Vagina (tissue), 2 donors: ENCODE results near the gene PVALB.

Source experiments
- CTCF ChIP-seq, 3 experiments: fragments of 450-650 bp in 2 of 3; fragments of 200-600 bp in 1 of 3; sonication (generic) in 1 of 3; IDR thresholded peaks; one replicate each; pipeline ENCODE4 v1.5.1; 2017 to 2019; ENCODE audit warnings: antibody characterized with exemption in 3 of 3, mild to moderate bottlenecking in 2 of 3, moderate library complexity in 2 of 3
- POLR2AphosphoS5 ChIP-seq, 2 donors: sonication (generic); formaldehyde crosslinking; IDR thresholded peaks; one replicate each; pipeline ENCODE4 v1.9.0; 2017; ENCODE audit warnings: antibody characterized with exemption in 2 of 2, mild to moderate bottlenecking in 2 of 2, low read depth in 1 of 2; ENCODE audit not compliant: insufficient read depth in 1 of 2

DNA sequence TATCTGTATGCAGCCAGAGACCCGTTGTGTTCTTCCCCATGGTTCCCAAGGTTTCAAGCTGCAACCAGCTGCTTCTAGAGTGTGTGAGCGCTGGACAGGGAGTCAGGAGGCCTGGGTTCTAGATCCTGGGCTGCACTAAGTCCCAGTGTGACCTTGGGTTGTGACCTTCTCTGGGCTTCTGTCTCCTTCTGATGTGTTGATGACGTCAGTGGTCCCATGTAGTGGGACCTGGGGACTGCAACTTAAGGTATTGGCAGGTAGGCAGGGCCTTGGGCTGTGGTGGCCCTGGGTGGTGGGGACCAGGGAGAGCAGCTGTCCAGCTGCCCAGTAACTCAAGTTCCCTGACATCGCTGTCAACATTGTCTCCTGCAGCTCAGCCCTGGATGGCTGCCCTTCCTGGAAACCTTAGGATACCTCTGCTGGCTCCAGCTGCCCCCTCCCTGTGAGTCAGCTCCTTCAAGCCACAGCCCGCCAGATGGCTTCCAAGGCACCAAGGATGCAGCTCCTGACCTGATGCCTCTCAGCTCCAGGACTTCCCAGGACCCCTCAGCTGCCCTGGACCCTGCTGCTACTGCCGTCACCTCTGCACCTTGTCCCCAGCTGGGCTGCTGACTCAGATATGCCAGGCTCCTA, 1.3 kb upstream of the PVALB start:
- TF ChIP-seq CTCF (IDR thresholded peaks at IDR 0.05), result no peak
- TF ChIP-seq POLR2AphosphoS5 (IDR thresholded peaks at IDR 0.05; ENCODE audit: insufficient read depth in 1 of 2, low read depth in 1 of 2), result no peak
